ENCODE data around the gene FADS6.
A peak's percentile ranks its signal among the peaks of the same experiment; 100 is the strongest.

FADS6 gene

GRCh38 chr17:74892974-74893911 lies at the start of gene FADS6:
Gene FADS6, minus strand, starts transcription at chr17:74893633. Its CDS starts 38 bp downstream, at chr17:74893595.
- no peak for DNase-seq (ENCODE audit: low read depth)

GRCh38 chr17:74941128-74941725 lies 47.8 kb upstream of the FADS6 start:
- no peak for DNase-seq (ENCODE audit: low read depth)

GRCh38 chr17:74939534-74939933 lies 46.1 kb upstream of the FADS6 start:
- DNase-seq (ENCODE audit: low read depth) = no peak

GRCh38 chr17:74938194-74938950 lies 44.9 kb upstream of the FADS6 start:
- DNase-seq (ENCODE audit: low read depth) = no peak

GRCh38 chr17:74937064-74938051 lies 43.9 kb upstream of the FADS6 start:
- no peak for DNase-seq (ENCODE audit: low read depth)

- DNase-seq (ENCODE audit: low read depth) = no peak
These were observed 43.0 kb upstream of the FADS6 start for GRCh38 chr17:74936470-74936799.

GRCh38 chr17:74935585-74936469 lies 42.4 kb upstream of the FADS6 start, which contains the start of gene OTOP3:
Gene OTOP3, plus strand, starts transcription at chr17:74935898. Its CDS starts 24 bp downstream, at chr17:74935922.
- no peak for DNase-seq (ENCODE audit: low read depth)

- DNase-seq (ENCODE audit: low read depth) = no peak
These were observed 41.6 kb upstream of the FADS6 start for GRCh38 chr17:74935048-74935447.

- DNase-seq (ENCODE audit: low read depth) = no peak
These were observed 37.2 kb upstream of the FADS6 start for GRCh38 chr17:74930535-74931036.

GRCh38 chr17:74928786-74929185 lies 35.4 kb upstream of the FADS6 start:
- DNase-seq (ENCODE audit: low read depth) = no peak

GRCh38 chr17:74925242-74925641 lies 31.8 kb upstream of the FADS6 start:
- no peak for DNase-seq (ENCODE audit: low read depth)

- DNase-seq (ENCODE audit: low read depth) = no peak
These were observed 31.0 kb upstream of the FADS6 start, which contains the start of gene OTOP2 for GRCh38 chr17:74924250-74924948. Gene OTOP2, plus strand, starts transcription at chr17:74924273. Its CDS starts 360 bp downstream, at chr17:74924633.

GRCh38 chr17:74923538-74924249 lies 30.3 kb upstream of the FADS6 start:
- peak; percentile 57 for DNase-seq (ENCODE audit: low read depth)

- no peak for DNase-seq (ENCODE audit: low read depth)
These were observed 29.5 kb upstream of the FADS6 start, which contains the start of gene USH1G for GRCh38 chr17:74922694-74923537. Gene USH1G, minus strand, starts transcription at chr17:74923255. Its CDS starts 182 bp downstream, at chr17:74923073.

- no peak for DNase-seq (ENCODE audit: low read depth)
These were observed 28.7 kb upstream of the FADS6 start for GRCh38 chr17:74922172-74922571.

GRCh38 chr17:74921769-74922168 lies 28.3 kb upstream of the FADS6 start:
- no peak for DNase-seq (ENCODE audit: low read depth)

GRCh38 chr17:74921026-74921681 lies 27.7 kb upstream of the FADS6 start:
- no peak for DNase-seq (ENCODE audit: low read depth)

Data from ELR (cell line).